ENCODE measurements around the gene OPN5.
"Not testable (repeated sequence)": the region's sequence is repeated elsewhere in the genome, so short reads cannot be mapped to it uniquely, and the experiment has no call there.

Gene OPN5

DNA sequence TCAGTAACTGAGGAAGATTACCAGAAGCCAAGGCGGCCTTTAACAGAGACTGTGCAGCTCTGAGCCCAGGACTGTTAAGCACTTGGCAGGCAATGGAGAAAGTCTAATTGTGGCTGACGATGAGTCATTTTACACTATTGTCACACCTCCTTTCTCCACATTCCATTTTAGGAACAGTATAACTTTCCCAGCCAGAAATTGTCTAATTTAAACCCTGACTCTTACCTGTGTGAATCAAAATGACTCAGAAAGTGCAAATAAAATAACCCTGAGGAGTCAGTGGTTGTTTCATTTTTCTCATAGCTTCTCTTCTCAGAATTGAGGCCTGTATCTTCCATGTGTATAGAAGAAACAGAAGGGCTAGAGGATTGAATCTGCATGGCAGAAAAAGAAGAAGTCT is 40.0 kb upstream of the OPN5 start:
- TF ChIP-seq, protein P1, sequence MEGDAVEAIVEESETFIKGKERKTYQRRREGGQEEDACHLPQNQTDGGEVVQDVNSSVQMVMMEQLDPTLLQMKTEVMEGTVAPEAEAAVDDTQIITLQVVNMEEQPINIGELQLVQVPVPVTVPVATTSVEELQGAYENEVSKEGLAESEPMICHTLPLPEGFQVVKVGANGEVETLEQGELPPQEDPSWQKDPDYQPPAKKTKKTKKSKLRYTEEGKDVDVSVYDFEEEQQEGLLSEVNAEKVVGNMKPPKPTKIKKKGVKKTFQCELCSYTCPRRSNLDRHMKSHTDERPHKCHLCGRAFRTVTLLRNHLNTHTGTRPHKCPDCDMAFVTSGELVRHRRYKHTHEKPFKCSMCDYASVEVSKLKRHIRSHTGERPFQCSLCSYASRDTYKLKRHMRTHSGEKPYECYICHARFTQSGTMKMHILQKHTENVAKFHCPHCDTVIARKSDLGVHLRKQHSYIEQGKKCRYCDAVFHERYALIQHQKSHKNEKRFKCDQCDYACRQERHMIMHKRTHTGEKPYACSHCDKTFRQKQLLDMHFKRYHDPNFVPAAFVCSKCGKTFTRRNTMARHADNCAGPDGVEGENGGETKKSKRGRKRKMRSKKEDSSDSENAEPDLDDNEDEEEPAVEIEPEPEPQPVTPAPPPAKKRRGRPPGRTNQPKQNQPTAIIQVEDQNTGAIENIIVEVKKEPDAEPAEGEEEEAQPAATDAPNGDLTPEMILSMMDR (conservative IDR thresholded peaks at IDR 0.05; ENCODE audit: low read depth, low read length), result no peak
- peak; percentile 29 for DNase-seq (ENCODE audit: low read depth)
- no peak overlapping the region for H3K4me3 ChIP-seq (ENCODE audit: low read depth, low read length)

GRCh38 chr6:47743744-47744143 is 38.1 kb upstream of the OPN5 start:
- no peak overlapping the region for H3K4me3 ChIP-seq (ENCODE audit: low read depth, low read length)
- TF ChIP-seq, protein P1 (conservative IDR thresholded peaks at IDR 0.05; ENCODE audit: low read depth, low read length), result no peak
- peak; percentile 23 for DNase-seq (ENCODE audit: low read depth)

DNA sequence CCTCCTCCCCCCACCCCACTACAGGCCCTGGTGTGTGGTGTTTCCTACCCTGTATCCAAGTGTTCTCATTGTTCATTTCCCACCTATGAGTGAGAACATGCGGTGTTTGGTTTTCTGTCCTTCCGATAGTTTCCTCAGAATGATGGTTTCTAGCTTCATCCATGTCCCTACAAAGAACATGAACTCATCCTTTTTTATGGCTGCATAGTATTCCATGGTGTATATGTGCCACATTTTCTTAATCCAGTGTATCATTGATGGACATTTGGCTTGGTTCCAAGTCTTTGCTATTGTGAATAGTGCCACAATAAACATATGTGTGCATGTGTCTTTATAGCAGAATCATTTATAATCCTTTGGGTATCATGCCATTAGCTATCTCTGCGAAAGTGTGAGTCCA is 36.6 kb upstream of the OPN5 start:
- not testable (repeated sequence) for H3K4me3 ChIP-seq (ENCODE audit: low read depth, low read length); DNase-seq (ENCODE audit: low read depth)

DNA sequence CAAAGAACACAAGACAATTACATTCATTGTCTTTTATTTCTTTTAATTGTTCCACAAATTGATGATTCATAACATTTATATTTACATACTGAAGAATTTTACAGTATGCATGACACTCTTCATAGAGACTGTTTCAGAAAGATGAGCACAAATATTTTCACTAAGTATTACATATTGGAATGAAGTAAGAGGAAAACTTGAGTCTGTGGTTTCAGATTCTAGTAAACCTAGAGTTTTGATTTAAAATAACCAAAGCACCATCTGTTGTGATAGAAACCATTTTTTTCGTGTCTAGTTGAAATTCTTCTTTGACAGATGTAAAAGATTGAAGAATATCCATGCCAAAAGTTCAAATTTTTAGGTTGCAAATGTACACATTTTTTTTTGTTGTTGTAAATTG is 32.1 kb upstream of the OPN5 start:
- DNase-seq (ENCODE audit: low read depth), result no peak
- no peak overlapping the region for H3K4me3 ChIP-seq (ENCODE audit: low read depth, low read length)
- TF ChIP-seq, protein P1 (conservative IDR thresholded peaks at IDR 0.05; ENCODE audit: low read depth, low read length), result no peak

- H3K4me3 ChIP-seq (ENCODE audit: low read depth, low read length), result no peak overlapping the region
- no peak for DNase-seq (ENCODE audit: low read depth)
- TF ChIP-seq, protein P1 (conservative IDR thresholded peaks at IDR 0.05; ENCODE audit: low read depth, low read length), result no peak
Measured at GRCh38 chr6:47752801-47753200, 29.0 kb upstream of the OPN5 start.

DNA sequence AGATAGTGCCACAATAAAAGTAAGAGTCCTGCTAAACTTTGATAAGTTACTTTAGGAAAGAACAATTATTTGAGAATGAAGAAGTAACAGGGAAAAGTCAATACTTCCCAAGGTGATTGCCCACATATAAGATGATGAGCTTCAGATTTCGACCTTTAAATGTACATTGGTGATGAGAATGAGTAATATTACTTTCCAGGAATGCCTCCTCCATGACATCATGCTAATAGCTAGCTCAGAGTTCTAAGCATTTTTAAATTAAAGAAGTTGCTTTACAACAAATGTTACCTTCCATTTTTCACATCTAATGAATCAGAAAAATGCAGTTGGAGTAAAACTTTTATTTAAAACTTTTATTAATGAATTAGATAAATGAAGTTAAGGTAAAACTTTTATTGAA is 22.5 kb upstream of the OPN5 start:
- H3K4me3 ChIP-seq (ENCODE audit: low read depth, low read length), result no peak overlapping the region
- TF ChIP-seq, protein P1 (conservative IDR thresholded peaks at IDR 0.05; ENCODE audit: low read depth, low read length), result no peak
- DNase-seq (ENCODE audit: low read depth), result peak; percentile 10

DNA sequence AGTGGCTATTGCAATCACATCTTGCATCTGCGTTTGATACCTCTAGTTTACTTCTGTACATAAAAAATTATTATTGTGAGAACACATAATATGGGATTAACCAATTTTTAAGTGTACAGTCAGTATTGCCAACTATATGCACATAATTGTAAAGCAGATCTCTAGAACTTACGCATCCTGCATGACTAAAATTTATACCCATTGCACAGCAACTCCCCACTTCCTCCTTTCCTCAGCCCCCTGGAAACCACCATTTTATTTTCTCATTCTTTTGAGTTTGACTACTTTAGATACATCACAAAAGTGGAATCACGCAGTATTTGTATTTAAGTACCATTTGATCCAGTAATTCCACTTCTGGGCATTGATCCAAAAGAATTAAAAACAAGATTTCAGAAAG is 19.3 kb upstream of the OPN5 start:
- H3K4me3 ChIP-seq (ENCODE audit: low read depth, low read length), result no peak overlapping the region
- DNase-seq (ENCODE audit: low read depth), result no peak
- TF ChIP-seq, protein P1 (conservative IDR thresholded peaks at IDR 0.05; ENCODE audit: low read depth, low read length), result no peak

GRCh38 chr6:47766445-47766844 is 15.4 kb upstream of the OPN5 start:
- no peak overlapping the region for H3K4me3 ChIP-seq (ENCODE audit: low read depth, low read length)
- DNase-seq (ENCODE audit: low read depth), result no peak
- TF ChIP-seq, protein P1 (conservative IDR thresholded peaks at IDR 0.05; ENCODE audit: low read depth, low read length), result no peak

All from choroid plexus epithelial cell (primary cell).